HPDE6-E6E7 (cell line): ENCODE measurements around the gene WWC2.
A peak's percentile ranks its signal among the peaks of the same experiment; 100 is the strongest.

Experiments used
- DNase-seq: peaks from one replicate; pipeline ENCODE4 v3.0.0; 2011; ENCODE audit warnings: missing footprints; ENCODE audit errors: extremely low spot score

Gene WWC2

DNA sequence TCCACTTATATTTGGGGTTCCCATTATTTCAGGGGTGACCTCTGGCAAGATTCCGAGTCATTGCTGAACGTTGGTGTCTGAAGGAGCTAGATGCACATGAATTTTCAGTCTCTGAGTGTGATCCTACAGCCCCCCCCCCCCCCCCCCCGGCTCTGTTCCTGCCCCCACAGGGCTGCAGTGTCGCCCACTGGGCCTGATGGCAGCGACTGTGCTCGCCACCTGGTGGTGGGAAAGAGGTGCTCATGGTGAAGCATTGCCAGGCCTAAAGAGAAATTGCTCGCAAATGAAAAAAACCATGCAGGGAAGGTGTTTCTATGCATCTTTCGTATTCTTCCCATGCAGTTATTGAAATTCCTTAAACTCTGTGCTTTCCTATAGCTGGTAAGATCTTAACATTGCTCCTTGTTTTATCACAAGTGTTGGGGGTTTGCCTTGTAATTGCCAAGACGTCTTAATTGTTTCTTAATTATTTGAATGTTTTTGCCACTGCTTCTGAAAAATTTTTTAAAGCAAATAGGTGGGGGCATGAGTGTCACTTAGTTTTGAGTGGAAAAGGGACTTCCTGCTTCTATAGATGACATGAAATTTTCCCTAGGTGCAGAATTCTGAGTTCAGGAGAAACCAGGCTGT is 157.8 kb downstream of the WWC2 start:
- peak; percentile 51 for DNase-seq

DNA sequence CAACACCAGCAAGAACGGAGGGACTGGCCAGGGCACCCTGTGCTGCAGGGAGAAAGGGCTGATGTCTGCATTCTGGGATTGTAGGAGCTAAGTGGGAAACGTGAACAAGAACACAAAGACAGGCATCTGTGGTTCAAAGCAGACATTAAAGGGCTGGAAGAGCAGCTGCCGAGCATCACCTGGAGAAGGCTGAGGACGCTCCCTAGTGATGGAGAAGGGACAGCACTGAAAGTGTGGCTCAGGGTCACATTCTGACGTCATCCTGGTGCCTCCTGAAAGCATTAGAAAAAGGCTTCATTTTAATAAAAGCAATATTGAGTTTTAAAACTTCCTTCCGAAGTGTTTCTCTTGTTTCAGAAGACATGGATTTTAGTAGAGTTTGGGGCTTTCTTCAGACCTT is 158.8 kb downstream of the WWC2 start:
- no peak for DNase-seq

DNA sequence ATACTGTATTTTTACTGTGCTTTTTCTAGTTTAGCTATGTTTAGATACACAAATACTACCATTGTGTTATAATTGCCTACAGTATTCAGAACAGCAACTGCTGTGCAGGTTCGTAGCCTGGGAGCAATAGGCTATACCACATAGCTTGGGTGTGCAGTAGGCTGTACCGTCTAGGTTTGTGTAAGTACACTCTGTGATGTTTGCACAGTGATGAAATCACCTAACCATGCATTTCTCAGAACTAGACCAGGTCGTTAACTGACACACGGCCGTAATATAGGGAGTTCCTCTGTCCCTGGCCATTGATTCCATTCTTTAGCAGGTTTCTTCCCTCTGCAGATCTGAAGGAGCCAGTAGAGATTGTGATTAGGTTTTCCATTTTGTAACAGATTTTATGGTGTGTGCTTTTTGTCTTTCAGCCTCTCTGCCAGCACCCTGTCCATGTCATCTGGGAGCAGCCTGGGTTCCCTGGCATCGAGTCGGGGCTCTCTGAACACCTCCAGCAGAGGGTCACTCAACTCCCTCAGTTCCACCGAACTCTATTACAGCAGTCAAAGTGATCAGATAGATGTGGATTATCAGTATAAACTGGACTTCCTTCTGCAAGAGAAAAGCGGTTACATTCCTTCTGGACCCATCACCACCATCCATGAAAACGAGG is 161.6 kb downstream of the WWC2 start:
- no peak for DNase-seq

DNA sequence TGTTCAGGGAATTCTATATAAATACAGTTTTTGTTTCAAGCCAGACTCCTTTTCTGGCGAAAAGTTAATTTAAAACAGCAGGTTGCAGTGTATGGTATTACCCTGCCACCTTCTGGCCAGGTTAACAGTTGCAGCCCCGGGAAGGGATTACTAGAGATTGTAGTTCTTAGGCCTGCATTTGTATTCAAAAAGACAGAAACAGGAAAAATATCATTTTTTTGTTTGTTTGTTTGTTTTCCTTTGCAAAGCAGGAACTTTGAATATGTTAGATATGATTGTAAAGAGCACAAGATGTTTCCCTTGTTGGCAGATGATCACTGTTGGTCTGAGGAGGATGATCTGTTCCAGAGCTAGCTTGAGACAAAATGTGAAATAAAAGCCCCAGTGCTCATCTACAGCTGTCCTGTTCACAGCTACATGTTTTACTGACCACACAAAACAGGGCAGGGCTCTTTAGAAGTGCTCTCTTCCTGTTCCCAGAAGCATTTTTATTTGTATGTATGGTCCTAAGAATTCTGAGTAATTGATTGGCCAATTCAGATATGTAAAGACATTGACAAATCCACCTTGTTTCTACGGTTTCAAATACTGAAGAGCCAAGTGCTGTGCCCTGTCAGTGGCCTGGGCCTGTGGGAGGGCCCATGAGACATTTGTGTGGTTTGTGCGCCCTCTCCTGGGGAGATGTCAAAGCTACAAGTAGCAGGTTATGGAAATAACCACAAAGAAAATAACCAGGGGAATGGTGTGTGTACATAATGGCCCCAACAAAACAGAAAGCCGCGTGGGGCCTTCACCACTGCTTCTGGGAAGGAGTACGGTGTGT is 163.1 kb downstream of the WWC2 start:
- peak; percentile 56 for DNase-seq

DNA sequence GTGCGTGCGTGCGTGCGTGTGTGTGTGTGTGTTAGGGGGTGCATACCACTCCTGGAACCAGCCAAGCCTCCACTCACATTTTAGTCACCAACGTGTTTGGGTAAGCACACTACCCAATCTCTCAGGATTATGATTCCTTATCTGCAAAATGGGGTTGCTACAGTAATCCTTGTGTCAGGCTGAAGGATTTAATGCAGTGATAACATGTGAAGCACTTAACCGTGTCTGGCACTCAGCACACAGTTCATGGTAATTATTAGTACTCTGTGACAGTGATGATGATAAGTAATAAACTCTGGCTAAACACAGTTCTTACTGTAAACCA is 163.7 kb downstream of the WWC2 start:
- DNase-seq, result no peak

DNA sequence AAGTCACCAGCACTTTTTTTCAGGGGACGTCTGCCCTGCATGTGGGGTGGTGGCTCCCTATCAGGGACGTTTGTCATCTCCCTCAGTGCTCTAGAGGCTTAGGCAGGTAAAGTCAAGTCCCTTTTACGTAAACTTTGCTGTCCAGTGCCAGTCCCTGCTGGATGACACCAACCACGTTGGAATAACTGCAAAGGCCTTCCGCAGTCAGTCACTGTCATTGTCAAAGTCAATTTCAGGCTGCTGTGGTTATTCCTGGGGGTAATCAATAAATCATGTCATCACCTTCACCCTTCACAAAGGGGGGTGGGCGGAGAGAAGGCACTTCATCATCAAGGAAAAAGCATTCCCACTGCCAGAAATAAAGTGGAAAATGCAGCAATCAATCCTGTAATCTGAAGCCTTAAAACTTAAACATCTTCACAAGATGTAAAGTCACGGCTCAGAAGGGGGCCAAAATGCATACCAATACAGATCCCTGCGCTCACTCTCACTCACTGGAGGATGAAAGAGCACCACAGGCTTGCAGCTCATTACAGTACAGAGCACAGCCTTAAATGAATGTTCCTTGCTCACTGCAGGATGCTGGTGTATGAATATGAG is 164.8 kb downstream of the WWC2 start:
- no peak for DNase-seq

DNA sequence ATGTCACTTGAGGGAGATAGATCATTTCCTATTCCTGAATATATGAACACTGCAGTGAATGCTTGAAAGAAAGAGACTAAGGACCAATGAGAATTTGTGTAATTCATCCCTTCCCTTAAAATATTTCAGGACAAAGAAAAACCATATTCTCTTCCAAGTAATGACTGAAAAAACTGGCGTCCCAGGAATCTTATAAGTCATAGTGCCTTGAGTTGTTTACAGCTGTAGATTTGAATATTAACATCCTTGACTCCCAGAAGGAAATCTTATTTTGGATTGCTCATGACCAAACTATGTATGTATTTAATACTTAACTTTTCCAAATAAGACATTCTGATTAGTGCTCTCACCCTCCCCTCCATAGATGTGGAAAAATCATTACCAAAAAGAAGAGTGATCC is 165.6 kb downstream of the WWC2 start:
- DNase-seq, result no peak

DNA sequence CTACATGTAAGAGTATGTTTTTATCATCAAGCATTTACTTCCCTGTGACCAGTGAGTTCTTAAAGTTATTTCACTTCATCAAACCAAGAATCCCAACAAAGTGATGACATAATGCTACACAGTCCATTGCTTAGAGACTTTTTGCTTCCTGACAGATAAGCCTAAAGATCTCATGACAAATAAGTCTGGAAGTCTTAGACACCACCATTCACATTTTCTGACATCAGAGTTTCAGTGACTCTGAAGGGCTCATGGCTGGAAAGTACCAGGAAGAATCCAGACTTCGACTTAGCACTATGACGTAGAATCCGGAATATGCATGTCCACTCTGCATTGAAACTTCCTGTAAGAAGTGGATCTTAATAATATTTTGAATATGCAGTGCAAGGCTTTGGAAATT is 167.3 kb downstream of the WWC2 start:
- DNase-seq, result no peak

DNA sequence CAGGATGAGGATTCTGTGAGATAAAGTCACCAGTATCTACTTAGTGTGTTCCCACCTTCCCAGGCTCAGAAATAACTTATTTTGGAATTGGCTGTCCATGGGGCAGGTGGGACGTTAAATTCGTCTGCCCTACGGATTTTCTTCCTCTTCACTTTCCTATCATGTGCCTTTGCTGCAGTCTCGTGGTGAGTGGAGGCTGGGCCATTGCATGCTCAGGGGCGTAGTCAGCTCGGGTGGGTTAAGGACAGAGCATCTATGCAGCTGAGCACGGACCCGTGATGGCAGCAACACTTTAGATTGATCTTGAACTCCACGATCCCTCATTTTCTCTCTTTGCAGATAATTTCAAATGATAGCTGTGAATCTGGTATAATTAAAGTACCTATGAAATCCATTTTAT is 169.5 kb downstream of the WWC2 start:
- DNase-seq, result no peak

DNA sequence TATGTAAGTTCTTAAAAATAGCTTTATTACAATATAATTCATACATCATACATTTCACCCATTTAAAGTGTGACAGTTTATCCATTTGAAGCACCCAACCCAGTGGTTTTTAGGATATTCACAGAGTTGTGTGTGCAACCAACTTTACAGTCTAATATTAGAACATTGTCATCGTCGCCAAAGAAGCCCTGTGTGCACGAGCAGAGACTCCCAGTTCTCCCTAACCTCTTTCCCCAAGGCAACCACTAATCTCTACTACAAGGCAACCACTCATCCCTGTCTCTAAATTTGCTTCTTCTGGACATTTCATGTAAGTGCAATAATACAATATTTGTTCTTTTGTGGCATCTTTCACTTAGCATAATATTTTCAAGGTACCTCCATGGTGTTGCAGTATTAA is 173.3 kb downstream of the WWC2 start:
- no peak for DNase-seq

DNA sequence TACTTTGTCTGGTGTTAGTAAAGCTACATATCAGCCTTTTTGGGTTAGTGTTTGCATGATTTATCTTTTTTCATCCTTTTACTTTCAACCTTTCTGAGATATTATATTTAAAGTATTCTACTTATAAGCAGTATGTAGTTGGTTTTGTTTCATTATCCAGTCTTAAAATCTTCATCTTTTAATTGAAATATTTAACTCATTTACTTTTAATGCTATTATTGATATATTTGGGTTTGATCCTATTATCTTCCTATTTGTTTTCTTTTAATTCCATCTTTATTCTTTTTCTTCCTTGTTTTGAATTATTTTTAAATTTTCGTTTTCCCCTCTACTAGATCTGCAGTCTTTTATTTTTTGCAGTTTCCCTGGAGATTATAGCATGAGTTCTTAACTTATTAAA is 177.0 kb downstream of the WWC2 start:
- DNase-seq, result no peak

DNA sequence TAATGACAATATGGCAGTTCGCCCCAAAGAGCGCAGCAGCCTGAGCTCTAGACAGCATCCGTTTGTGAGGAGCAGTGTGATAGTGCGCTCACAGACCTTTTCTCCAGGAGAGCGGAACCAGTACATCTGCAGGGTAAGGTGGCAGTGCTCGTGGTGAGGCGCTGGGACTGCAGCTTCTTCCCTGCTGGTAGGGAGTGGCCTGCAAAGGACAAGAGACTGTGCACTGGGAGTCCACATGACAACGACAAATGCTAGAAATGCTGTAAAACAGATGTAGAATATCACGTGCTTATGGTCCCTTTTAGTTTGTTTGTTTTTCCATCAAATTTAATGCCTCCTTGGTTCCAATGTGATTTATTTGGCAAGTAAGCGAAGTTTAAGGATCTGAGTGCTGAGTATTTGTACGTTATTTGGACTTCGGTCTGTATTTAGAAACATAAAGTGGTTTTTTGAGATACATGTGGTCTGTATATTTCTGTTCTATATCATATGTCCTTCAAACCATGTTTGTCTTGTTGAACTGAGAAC is 185.3 kb downstream of the WWC2 start:
- no peak for DNase-seq

DNA sequence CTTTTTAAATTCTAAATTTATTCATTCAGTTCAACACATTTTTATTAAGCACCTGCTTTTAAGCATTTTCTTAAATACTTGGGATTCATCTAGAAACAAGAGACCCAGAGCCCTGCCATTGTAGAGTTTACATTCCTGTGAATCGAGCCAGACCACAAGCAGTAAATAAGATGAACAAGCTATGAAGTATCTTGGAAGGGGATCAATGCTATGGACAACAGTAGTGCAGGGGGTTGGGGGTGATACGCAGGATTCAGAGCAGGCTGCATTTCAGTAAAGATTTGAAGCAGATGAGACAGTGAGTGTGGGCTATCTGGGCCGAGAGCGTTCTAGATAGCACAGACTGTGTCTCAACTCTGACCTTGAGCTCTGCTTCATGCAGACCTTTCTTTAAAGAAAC is 185.9 kb downstream of the WWC2 start:
- no peak for DNase-seq

DNA sequence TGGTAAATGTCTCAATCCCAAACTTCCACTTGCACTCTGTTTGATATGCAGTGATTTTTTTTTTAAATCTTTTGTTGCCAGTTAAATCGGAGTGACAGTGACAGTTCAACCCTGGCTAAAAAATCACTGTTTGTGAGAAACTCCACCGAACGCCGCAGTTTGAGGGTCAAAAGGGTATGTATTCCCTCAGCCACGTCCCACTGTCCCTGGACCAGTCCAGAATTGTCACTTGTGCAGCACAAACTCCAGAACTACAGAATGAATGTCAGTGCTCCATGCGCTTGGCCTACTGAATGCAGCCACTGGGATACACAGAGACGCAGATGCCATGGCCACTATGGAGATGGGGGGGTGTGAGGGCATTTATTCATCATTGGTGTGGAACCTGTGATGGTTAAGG is 186.8 kb downstream of the WWC2 start:
- no peak for DNase-seq

DNA sequence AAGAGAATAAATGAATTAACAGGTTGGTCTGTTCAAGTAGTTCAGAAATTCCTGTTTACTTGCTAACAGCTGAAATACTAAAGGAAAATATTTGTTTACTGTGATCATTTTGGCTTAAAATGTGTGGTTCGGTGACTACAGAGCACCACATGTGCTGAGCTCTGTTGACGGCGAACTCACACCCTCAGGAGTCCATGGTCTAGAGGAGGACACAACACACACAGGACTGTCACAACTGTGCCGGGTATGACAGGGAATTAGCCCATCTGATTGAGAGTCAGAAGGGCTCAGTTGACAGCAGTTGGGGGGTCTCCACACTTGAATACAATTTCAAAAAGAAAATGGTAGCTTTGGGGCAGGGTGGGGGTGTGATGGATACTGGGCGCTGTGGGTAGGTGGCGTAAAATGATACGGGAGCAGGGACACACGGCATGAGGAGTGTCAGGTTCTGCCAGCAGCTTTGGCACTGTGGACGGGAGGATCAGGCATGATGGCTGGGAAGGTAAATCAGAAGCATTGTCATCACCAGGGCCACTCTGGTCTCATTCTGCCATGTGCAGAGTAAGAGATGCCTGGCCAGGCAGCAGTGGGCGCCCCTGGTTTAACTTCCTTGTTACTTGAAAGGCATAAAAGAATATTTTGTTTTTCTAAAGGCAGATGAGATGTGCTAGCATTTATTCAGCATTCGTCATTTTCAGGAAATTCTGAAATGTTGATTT is 187.7 kb downstream of the WWC2 start:
- DNase-seq, result no peak

DNA sequence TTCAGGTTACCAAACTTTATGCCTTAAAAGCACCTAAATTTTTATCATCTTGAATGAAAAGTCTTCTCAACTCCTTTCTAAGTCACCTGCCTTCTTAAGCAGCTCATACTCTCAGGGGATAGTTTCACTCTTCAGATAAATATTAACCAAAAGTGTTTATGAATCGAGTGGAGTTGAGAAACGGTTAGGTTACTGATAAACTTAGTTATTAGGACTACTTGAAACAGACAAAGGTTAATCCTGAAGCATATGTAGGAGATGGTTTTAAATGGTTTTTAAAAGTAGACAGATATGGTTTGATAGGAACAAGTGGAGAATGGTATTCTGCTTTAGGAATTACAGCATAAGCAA is 188.2 kb downstream of the WWC2 start:
- DNase-seq, result no peak

DNA sequence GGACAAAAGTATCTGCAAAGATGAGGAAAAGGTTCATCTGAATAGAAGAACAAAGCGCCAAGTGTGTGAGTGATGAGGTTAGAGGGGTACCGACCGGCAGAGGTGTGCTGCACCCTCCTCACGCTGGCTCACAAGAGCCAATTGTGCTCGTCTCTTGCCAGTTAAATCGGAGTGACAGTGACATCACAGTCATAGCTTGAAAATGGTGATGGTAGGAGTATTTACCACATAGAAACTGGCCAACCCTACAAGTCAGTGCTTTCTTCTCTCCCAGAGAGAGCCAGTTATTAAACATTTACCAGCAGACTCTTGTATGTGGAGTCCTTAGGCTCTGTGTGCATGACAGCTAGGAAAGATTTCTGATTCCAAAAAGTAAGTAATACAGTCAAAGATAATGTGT is 188.6 kb downstream of the WWC2 start:
- DNase-seq, result no peak

DNA sequence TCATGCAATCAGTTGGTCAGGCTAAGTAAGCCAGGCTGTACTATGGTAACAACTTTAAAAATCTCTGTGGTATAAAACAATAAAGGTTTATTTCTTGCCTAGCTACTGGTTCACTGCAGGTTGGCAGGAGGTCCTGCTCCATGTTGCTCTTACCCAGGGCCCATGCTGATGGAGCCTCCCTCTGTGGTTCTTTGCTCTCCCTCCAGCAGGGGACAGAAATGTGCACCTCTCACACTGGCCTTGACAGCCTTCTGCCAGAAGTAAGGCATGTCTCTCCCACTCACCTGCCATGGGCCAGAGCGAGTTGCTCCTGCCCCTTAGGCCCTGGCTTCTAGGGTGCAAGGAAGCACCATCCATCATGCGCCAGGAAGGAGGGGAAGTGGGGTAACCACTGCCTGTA is 189.9 kb downstream of the WWC2 start:
- DNase-seq, result no peak

DNA sequence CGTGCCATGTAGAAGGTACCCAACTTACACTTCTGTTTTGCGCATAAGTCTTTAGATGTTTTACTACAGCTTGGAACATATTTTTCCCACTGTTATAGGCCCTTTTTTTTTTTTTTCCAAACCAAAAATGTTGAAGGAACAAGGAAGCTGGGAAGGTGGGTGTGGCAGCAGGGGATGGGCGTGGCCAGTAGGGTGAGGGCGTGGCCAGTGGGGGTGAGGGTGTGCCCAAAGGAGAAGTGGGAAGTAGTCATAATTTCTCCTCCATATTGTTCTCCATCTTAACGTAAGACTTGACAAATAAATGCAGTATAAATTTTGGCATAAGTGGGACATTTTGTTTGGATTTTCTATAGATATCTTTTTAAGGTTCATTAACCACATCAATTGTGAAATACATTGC is 190.6 kb downstream of the WWC2 start:
- no peak for DNase-seq

DNA sequence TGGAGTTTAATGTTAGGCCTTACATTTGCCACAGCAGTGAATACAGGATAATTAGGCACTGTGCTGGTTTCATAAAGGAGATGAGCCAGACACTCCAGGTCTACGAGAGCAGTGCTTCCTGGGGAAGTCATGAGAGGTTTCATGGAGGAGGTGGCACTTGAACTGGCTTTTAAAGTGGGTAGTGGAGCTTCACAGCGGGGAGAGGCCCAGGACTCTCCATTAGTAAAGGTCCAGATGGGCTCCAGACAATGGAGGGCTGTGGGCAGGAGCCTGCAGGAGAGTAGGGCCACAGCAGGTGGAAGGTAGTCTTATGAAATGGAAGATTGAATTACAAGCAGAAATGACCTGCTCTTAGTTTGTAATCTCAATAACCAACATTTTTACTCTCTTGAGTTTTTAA is 192.0 kb downstream of the WWC2 start:
- no peak for DNase-seq

DNA sequence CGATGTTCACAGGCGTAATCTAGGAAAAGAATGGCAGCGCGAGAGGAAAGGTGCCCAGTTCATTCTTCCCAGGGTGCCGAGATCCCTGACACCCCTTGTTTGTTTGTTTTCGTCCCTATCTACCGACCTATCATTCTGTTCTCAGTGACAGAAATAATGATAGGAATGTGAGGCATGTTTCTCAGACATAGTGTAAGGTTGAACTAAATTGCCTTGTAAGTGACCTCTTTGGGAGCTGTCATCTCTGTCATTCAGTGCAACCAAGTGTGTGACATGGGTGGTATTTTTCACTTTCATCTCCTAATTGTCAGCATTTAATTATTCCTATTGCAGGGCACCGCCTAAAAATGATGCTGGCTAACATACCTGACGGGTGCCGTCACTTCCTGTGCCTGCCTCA is 196.7 kb downstream of the WWC2 start:
- DNase-seq, result no peak

DNA sequence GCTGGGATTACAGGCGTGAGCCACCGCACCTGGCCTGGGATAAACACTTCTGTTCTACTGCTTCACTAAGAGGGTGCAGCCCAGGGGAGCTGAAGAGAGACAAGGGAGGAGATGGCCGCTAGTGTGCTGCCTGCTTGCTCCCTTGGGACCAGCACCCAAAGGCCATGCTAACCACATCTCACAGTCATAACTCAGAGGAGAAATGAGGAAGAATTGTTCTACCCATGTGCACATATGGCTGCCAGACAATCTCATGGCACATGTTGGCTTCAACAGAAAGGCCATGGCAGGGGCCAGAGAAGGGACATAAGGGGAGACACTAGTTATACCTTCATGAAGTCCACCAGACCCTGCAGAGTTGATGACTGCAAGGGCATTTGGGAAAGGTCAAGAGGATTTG is 198.6 kb downstream of the WWC2 start:
- DNase-seq, result no peak
